ENCODE results near the gene SPTBN1.

- no peak for TF ChIP-seq MAX (IDR thresholded peaks at IDR 0.05)
- TF ChIP-seq, protein P1, sequence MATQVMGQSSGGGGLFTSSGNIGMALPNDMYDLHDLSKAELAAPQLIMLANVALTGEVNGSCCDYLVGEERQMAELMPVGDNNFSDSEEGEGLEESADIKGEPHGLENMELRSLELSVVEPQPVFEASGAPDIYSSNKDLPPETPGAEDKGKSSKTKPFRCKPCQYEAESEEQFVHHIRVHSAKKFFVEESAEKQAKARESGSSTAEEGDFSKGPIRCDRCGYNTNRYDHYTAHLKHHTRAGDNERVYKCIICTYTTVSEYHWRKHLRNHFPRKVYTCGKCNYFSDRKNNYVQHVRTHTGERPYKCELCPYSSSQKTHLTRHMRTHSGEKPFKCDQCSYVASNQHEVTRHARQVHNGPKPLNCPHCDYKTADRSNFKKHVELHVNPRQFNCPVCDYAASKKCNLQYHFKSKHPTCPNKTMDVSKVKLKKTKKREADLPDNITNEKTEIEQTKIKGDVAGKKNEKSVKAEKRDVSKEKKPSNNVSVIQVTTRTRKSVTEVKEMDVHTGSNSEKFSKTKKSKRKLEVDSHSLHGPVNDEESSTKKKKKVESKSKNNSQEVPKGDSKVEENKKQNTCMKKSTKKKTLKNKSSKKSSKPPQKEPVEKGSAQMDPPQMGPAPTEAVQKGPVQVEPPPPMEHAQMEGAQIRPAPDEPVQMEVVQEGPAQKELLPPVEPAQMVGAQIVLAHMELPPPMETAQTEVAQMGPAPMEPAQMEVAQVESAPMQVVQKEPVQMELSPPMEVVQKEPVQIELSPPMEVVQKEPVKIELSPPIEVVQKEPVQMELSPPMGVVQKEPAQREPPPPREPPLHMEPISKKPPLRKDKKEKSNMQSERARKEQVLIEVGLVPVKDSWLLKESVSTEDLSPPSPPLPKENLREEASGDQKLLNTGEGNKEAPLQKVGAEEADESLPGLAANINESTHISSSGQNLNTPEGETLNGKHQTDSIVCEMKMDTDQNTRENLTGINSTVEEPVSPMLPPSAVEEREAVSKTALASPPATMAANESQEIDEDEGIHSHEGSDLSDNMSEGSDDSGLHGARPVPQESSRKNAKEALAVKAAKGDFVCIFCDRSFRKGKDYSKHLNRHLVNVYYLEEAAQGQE (IDR thresholded peaks at IDR 0.05) = no peak
- no peak for TF ChIP-seq KDM5A (IDR thresholded peaks at IDR 0.05)
- TF ChIP-seq, protein P2, sequence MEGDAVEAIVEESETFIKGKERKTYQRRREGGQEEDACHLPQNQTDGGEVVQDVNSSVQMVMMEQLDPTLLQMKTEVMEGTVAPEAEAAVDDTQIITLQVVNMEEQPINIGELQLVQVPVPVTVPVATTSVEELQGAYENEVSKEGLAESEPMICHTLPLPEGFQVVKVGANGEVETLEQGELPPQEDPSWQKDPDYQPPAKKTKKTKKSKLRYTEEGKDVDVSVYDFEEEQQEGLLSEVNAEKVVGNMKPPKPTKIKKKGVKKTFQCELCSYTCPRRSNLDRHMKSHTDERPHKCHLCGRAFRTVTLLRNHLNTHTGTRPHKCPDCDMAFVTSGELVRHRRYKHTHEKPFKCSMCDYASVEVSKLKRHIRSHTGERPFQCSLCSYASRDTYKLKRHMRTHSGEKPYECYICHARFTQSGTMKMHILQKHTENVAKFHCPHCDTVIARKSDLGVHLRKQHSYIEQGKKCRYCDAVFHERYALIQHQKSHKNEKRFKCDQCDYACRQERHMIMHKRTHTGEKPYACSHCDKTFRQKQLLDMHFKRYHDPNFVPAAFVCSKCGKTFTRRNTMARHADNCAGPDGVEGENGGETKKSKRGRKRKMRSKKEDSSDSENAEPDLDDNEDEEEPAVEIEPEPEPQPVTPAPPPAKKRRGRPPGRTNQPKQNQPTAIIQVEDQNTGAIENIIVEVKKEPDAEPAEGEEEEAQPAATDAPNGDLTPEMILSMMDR (IDR thresholded peaks at IDR 0.05) = no peak
- no peak for TF ChIP-seq RARB (CRISPR knock-in tag; IDR thresholded peaks at IDR 0.05)
- TF ChIP-seq POLR2AphosphoS2 (conservative IDR thresholded peaks at IDR 0.05; ENCODE audit: low read length) = no peak
- no peak for TF ChIP-seq MYC (IDR thresholded peaks at IDR 0.05; ENCODE audit: borderline replicate concordance, low read length)
- no peak for TF ChIP-seq SREBF2 (IDR thresholded peaks at IDR 0.05)
Observed at GRCh38 chr2:54555318-54555837, 99.3 kb downstream of the SPTBN1 start.
